K562 (cell line): ENCODE measurements around the gene SCAMP1. TPM values are rescaled to one million over a fixed set of nuclear protein-coding genes. Genes with fewer than 3 reads are reported as not detected.

Experiments used
- CXXC5 ChIP-seq: fragments of 250-450 bp; sonication (Bioruptor Pico); IDR thresholded peaks from 2 replicates; pipeline ENCODE4 v1.8.0; 2022; ENCODE audit warnings: inconsistent platforms, mild to moderate bottlenecking, moderate library complexity
- HMBOX1 ChIP-seq: sonication (generic); IDR thresholded peaks from 2 replicates; pipeline ENCODE4 v1.6.1; 2016
- NR2C2 ChIP-seq, 2 experiments: fragments of 200-800 bp in 1 of 2; sonication (Bioruptor generic) in 1 of 2; sonication (generic) in 1 of 2; formaldehyde crosslinking in 1 of 2; IDR thresholded peaks; 2 replicates each; pipeline versions ENCODE4 v1.6.1 to v1.8.0; 2016 to 2022; ENCODE audit warnings: mild to moderate bottlenecking in 1 of 2, missing compliant biosample characterization in 1 of 2, missing genetic modification characterization in 1 of 2, missing genetic modification reagents in 1 of 2
- REST ChIP-seq, 2 experiments: fragments of 450-650 bp; formaldehyde crosslinking in 1 of 2; IDR thresholded peaks; 2 replicates each; pipeline versions ENCODE4 v1.4.0 to v1.6.1; 2014 to 2020; ENCODE audit warnings: mild to moderate bottlenecking in 2 of 2, borderline replicate concordance in 1 of 2, low read depth in 1 of 2
- TFAP4 ChIP-seq: sonication (generic); formaldehyde crosslinking; IDR thresholded peaks from 2 replicates; pipeline ENCODE4 v1.8.0; 2022; ENCODE audit warnings: missing genetic modification reagents, mild to moderate bottlenecking, moderate library complexity, borderline replicate concordance
- polyA plus RNA-seq, 8 experiments: library from polyadenylated mRNA; depleted of rRNA in 4 of 8; stranded (reverse) in 5 of 8; unstranded in 3 of 8; fragments of >200 nt; fragmentation: Nextera tagmentation in 2 of 8; fragmentation: Illumina TruSeq in 1 of 8; extraction: Ambion mirVana in 2 of 8; extraction: Trizol in 1 of 8; gene quantifications; 2 replicates each; pipeline versions ENCODE4 v1.2.1 to v1.2.3, GENCODE V29; 2011 to 2014; ENCODE audit warnings: inconsistent platforms in 1 of 8, missing spikeins in 1 of 8
- total RNA-seq, 7 experiments: library from RNA; depleted of rRNA in 6 of 7; stranded (reverse); fragments of >200 nt in 6 of 7; fragmentation: Illumina TruSeq in 2 of 7; extraction: Trizol in 2 of 7; gene quantifications; 2 replicates each; pipeline versions ENCODE4 v1.2.1 to v1.2.3, GENCODE V29; 2011 to 2021; ENCODE audit warnings: low replicate concordance in 1 of 7
- TF ChIP-seq, protein P1 (sequence below): sonication (generic); formaldehyde crosslinking; IDR thresholded peaks from 2 replicates; pipeline ENCODE4 v1.8.0; 2023; ENCODE audit warnings: missing genetic modification reagents, mild to moderate bottlenecking, borderline replicate concordance

The SCAMP1 gene
- total and polyA plus RNA-seq, 9 of the 15 experiments (the other 6 are each of a cell fraction or from before 2014, with no cell fraction given), result 5.4 to 23.9 (median 13.8) TPM

GRCh38 chr5:78511121-78511906 is 150.9 kb downstream of the SCAMP1 start (continued):
- TF ChIP-seq, protein P1, sequence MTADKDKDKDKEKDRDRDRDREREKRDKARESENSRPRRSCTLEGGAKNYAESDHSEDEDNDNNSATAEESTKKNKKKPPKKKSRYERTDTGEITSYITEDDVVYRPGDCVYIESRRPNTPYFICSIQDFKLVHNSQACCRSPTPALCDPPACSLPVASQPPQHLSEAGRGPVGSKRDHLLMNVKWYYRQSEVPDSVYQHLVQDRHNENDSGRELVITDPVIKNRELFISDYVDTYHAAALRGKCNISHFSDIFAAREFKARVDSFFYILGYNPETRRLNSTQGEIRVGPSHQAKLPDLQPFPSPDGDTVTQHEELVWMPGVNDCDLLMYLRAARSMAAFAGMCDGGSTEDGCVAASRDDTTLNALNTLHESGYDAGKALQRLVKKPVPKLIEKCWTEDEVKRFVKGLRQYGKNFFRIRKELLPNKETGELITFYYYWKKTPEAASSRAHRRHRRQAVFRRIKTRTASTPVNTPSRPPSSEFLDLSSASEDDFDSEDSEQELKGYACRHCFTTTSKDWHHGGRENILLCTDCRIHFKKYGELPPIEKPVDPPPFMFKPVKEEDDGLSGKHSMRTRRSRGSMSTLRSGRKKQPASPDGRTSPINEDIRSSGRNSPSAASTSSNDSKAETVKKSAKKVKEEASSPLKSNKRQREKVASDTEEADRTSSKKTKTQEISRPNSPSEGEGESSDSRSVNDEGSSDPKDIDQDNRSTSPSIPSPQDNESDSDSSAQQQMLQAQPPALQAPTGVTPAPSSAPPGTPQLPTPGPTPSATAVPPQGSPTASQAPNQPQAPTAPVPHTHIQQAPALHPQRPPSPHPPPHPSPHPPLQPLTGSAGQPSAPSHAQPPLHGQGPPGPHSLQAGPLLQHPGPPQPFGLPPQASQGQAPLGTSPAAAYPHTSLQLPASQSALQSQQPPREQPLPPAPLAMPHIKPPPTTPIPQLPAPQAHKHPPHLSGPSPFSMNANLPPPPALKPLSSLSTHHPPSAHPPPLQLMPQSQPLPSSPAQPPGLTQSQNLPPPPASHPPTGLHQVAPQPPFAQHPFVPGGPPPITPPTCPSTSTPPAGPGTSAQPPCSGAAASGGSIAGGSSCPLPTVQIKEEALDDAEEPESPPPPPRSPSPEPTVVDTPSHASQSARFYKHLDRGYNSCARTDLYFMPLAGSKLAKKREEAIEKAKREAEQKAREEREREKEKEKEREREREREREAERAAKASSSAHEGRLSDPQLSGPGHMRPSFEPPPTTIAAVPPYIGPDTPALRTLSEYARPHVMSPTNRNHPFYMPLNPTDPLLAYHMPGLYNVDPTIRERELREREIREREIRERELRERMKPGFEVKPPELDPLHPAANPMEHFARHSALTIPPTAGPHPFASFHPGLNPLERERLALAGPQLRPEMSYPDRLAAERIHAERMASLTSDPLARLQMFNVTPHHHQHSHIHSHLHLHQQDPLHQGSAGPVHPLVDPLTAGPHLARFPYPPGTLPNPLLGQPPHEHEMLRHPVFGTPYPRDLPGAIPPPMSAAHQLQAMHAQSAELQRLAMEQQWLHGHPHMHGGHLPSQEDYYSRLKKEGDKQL (CRISPR knock-in tag), result no peak
- TF ChIP-seq TFAP4, result no peak
- no peak for TF ChIP-seq REST (IDR thresholded peaks at IDR 0.05; ENCODE audit: borderline replicate concordance)
- no peak for TF ChIP-seq REST (CRISPR knock-in tag; IDR thresholded peaks at IDR 0.05; ENCODE audit: low read depth)
- TF ChIP-seq CXXC5 (CRISPR knock-in tag), result no peak
- no peak for TF ChIP-seq NR2C2 (CRISPR knock-in tag; IDR thresholded peaks at IDR 0.05)
- TF ChIP-seq NR2C2 (tag; IDR thresholded peaks at IDR 0.05), result no peak
- no peak for TF ChIP-seq HMBOX1
